OCI-LY3 (cell line): ENCODE data around the gene TRERF1.

Experiments used
- CTCF ChIP-seq: fragments of 200-600, 300-600 bp; sonication (generic); IDR thresholded peaks from 2 replicates; pipeline ENCODE4 v1.5.1; 2014; ENCODE audit warnings: antibody characterized with exemption, low read length, low read depth
- EZH2phosphoT487 ChIP-seq: fragments of 200-600 bp; shearing (Covaris generic); IDR thresholded peaks from 2 replicates; pipeline ENCODE4 v1.6.1; 2018; ENCODE audit warnings: antibody characterized with exemption, mixed run types, low read depth

GRCh38 chr6:42243046-42243445, 208.7 kb downstream of the TRERF1 start:
- TF ChIP-seq CTCF = no peak
- no peak for TF ChIP-seq EZH2phosphoT487
